ENCODE data around the gene CLP1. TPM values are rescaled to one million over a fixed set of nuclear protein-coding genes. Genes with fewer than 3 reads are reported as not detected.

The CLP1 gene
- total and polyA plus RNA-seq, 12 donors = 2.9 to 9.0 (median 7.1) TPM

- H3K36me3 ChIP-seq = peaks cover 0 to 77% (median 10%) of the 10 kb centered on the region in 9 donors
- no peak overlapping the region for H3K4me3 ChIP-seq
- intact Hi-C loops (cut with DNase I) = no loop called here
- H3K27me3 ChIP-seq = no peaks in the 10 kb centered on the region
- no peak overlapping the region for H3K27ac ChIP-seq
- no peaks in the 10 kb centered on the region for H3K4me1 ChIP-seq
- DNase-seq (no peak), ATAC-seq (no peak)
- H3K9me3 ChIP-seq = peaks cover 0 to 18% (median 7%) of the 10 kb centered on the region in 11 donors
- 78 to 80% methylated on average over 1 of the region's 1 CpG for WGBS, 2 donors
- TF ChIP-seq CTCF (IDR thresholded peaks at IDR 0.05) = no peak
These were observed 42.3 kb upstream of the CLP1 start for GRCh38 chr11:57615308-57615707.

- Histone ChIP-seq H3K36me3 (peaks cover 0 to 65% (median 7%) of the 10 kb centered on the region in 9 donors), H3K4me3 (no peak overlapping the region), H3K4me1 (no peaks in the 10 kb centered on the region), H3K9me3 (peaks cover 0 to 18% (median 7%) of the 10 kb centered on the region in 11 donors), H3K27ac (no peak overlapping the region), H3K27me3 (no peaks in the 10 kb centered on the region)
- intact Hi-C loops (cut with DNase I) = no loop called here
- DNase-seq (no peak), ATAC-seq (no peak)
- 70 to 72% methylated on average over 3 of the region's 3 CpGs for WGBS, 2 donors
- TF ChIP-seq CTCF (IDR thresholded peaks at IDR 0.05) = no peak
These were observed 41.0 kb upstream of the CLP1 start for GRCh38 chr11:57616595-57616994.

GRCh38 chr11:57618438-57618837 lies 39.1 kb upstream of the CLP1 start:
- Histone ChIP-seq H3K27ac (no peak overlapping the region), H3K27me3 (no peaks in the 10 kb centered on the region), H3K9me3 (peaks cover 0 to 18% (median 7%) of the 10 kb centered on the region in 11 donors), H3K4me1 (no peaks in the 10 kb centered on the region), H3K4me3 (no peak overlapping the region), H3K36me3 (peaks cover 0 to 46% (median 0%) of the 10 kb centered on the region in 9 donors)
- no peak for TF ChIP-seq CTCF (IDR thresholded peaks at IDR 0.05)
- ATAC-seq = no peak
- DNase-seq = no peak
- intact Hi-C loops (cut with DNase I) = no loop called here
- WGBS, 2 donors = 81 to 87% methylated on average over 2 of the region's 2 CpGs

GRCh38 chr11:57619331-57619730 lies 38.2 kb upstream of the CLP1 start:
- DNase-seq = no peak

More at GRCh38 chr11:57619331-57619730, 38.2 kb upstream of the CLP1 start:
- intact Hi-C loops (cut with DNase I) = no loop called here
- H3K36me3 ChIP-seq = peaks cover 0 to 37% (median 0%) of the 10 kb centered on the region in 9 donors
- TF ChIP-seq CTCF (IDR thresholded peaks at IDR 0.05) = no peak
- H3K27ac ChIP-seq = no peak overlapping the region
- no peak overlapping the region for H3K4me3 ChIP-seq
- peaks cover 0 to 18% (median 7%) of the 10 kb centered on the region in 11 donors for H3K9me3 ChIP-seq
- H3K27me3 ChIP-seq = no peaks in the 10 kb centered on the region
- H3K4me1 ChIP-seq = no peaks in the 10 kb centered on the region
- WGBS, 2 donors = 84 to 93% methylated on average over 2 of the region's 2 CpGs
- ATAC-seq = no peak

All from heart right ventricle (tissue), 16 donors.